Adipose tissue (tissue), 3 donors: ENCODE data around the gene KRTAP4-4. TPM values are rescaled to one million over a fixed set of nuclear protein-coding genes. Genes with fewer than 3 reads are reported as not detected.
"Not testable (repeated sequence)": the region's sequence is repeated elsewhere in the genome, so short reads cannot be mapped to it uniquely, and the experiment has no call there.

ENCODE experiments used
- H3K27ac ChIP-seq: one replicate; pipeline ENCODE4 v1.5.1; 2013; ENCODE audit warnings: low read depth, low read length
- WGBS, 3 donors: extraction: QIAGEN DNeasy Blood & Tissue Kit; methylation state at CpG; one replicate each; pipeline ENCODE4 v1.1.7; 2013; 5-methylcytosine and 5-hydroxymethylcytosine counted together
- polyA plus RNA-seq, 3 donors: library from polyadenylated mRNA; stranded (reverse); fragments of 200-250 nt; gene quantifications; one replicate each; pipeline ENCODE4 v1.2.3, GENCODE V29; 2013
- donor health status: healthy with polysubstance abuse.
- donor health status: Bipolar disorder and iron deficiency.
- donor health status: healthy.

The KRTAP4-4 gene
- polyA plus RNA-seq, 3 donors = not detected

GRCh38 chr17:41119696-41120690 lies 40.6 kb downstream of the KRTAP4-4 start:
- 41 to 54% (median 41%) methylated on average over 11 of the region's 11 CpGs for WGBS, 3 donors
- H3K27ac ChIP-seq = not testable (repeated sequence)

GRCh38 chr17:41118721-41119120 lies 41.8 kb downstream of the KRTAP4-4 start:
- no peak overlapping the region for H3K27ac ChIP-seq
- 84 to 91% (median 88%) methylated on average over 4 of the region's 4 CpGs for WGBS, 3 donors

- not testable (repeated sequence) for H3K27ac ChIP-seq
- 77 to 86% (median 79%) methylated on average over 9 to 10 of the region's 10 CpGs for WGBS, 3 donors
These were observed 42.6 kb downstream of the KRTAP4-4 start, which contains the start of gene KRTAP4-11 for GRCh38 chr17:41117846-41118386. Gene KRTAP4-11 (minus strand): TSS chr17:41118373. CDS start chr17:41118315, 58 bp downstream.

- 47 to 63% (median 56%) methylated on average over 5 of the region's 5 CpGs for WGBS, 3 donors
These were observed 44.3 kb downstream of the KRTAP4-4 start for GRCh38 chr17:41116297-41116696.

GRCh38 chr17:41111151-41111885 lies 49.2 kb downstream of the KRTAP4-4 start:
- 65 to 76% (median 72%) methylated on average over 2 of the region's 2 CpGs for WGBS, 3 donors
- no peak overlapping the region for H3K27ac ChIP-seq

More at GRCh38 chr17:41116297-41116696, 44.3 kb downstream of the KRTAP4-4 start:
- no peak overlapping the region for H3K27ac ChIP-seq

Other genes starting within 250 kb of the KRTAP4-4 start
- gene KRT23, start 223.1 kb downstream of the KRTAP4-4 start, polyA plus RNA-seq = 1 to 10 TPM in 1 of 3 donors, under 1 TPM in 2; 0.61 to 1.8 (median 0.89) TPM
- gene KRT39, start 193.8 kb downstream of the KRTAP4-4 start, polyA plus RNA-seq = under 1 TPM in 1 of 3 donors, not detected in 2; 0.06 TPM
- under 1 TPM in 1 of 3 donors, not detected in 2; 0.15 TPM for gene KRT40, start 176.4 kb downstream of the KRTAP4-4 start, polyA plus RNA-seq
- not detected for gene KRTAP3-3, start 166.6 kb downstream of the KRTAP4-4 start, polyA plus RNA-seq
- gene KRTAP3-2, start 160.8 kb downstream of the KRTAP4-4 start, polyA plus RNA-seq = not detected
- not detected for gene KRTAP3-1, start 151.6 kb downstream of the KRTAP4-4 start, polyA plus RNA-seq
- under 1 TPM in 1 of 3 donors, not detected in 2; 0.07 TPM for gene KRTAP1-5, start 133.5 kb downstream of the KRTAP4-4 start, polyA plus RNA-seq
- not detected for gene KRTAP1-4, start 130.6 kb downstream of the KRTAP4-4 start, polyA plus RNA-seq
- gene KRTAP1-3, start 125.9 kb downstream of the KRTAP4-4 start, polyA plus RNA-seq = not detected
- gene KRTAP1-1, start 119.3 kb downstream of the KRTAP4-4 start, polyA plus RNA-seq = not detected
- gene KRTAP2-1, start 113.4 kb downstream of the KRTAP4-4 start, polyA plus RNA-seq = not detected
- gene KRTAP2-2, start 105.5 kb downstream of the KRTAP4-4 start, polyA plus RNA-seq = not detected
- gene KRTAP2-3, start 100.6 kb downstream of the KRTAP4-4 start, polyA plus RNA-seq = not detected
- gene KRTAP2-4, start 94.9 kb downstream of the KRTAP4-4 start, polyA plus RNA-seq = not detected
- not detected for gene KRTAP4-7, start 76.6 kb downstream of the KRTAP4-4 start, polyA plus RNA-seq
- not detected for gene KRTAP4-8, start 62.6 kb downstream of the KRTAP4-4 start, polyA plus RNA-seq
- gene KRTAP4-16, start 58.5 kb downstream of the KRTAP4-4 start, polyA plus RNA-seq = not detected
- gene KRTAP4-9, start 55.4 kb downstream of the KRTAP4-4 start, polyA plus RNA-seq = not detected
- not detected for gene KRTAP4-11, start 42.4 kb downstream of the KRTAP4-4 start, polyA plus RNA-seq
- not detected for gene KRTAP4-12, start 36.6 kb downstream of the KRTAP4-4 start, polyA plus RNA-seq
- not detected for gene KRTAP4-6, start 20.2 kb downstream of the KRTAP4-4 start, polyA plus RNA-seq
- gene KRTAP4-5, start 10.9 kb downstream of the KRTAP4-4 start, polyA plus RNA-seq = not detected
- gene KRTAP4-3, start 7.5 kb upstream of the KRTAP4-4 start, polyA plus RNA-seq = not detected
- not detected for gene KRTAP4-2, start 17.5 kb upstream of the KRTAP4-4 start, polyA plus RNA-seq
- gene KRTAP4-1, start 24.2 kb upstream of the KRTAP4-4 start, polyA plus RNA-seq = not detected
- not detected for gene KRTAP9-1, start 29.1 kb upstream of the KRTAP4-4 start, polyA plus RNA-seq
- not detected for gene KRTAP9-2, start 65.9 kb upstream of the KRTAP4-4 start, polyA plus RNA-seq
- not detected for gene KRTAP9-3, start 71.7 kb upstream of the KRTAP4-4 start, polyA plus RNA-seq
- not detected for gene KRTAP9-8, start 77.3 kb upstream of the KRTAP4-4 start, polyA plus RNA-seq
- gene KRTAP9-4, start 88.9 kb upstream of the KRTAP4-4 start, polyA plus RNA-seq = not detected
- not detected for gene KRTAP9-9, start 94.6 kb upstream of the KRTAP4-4 start, polyA plus RNA-seq
- not detected for gene KRTAP9-6, start 104.6 kb upstream of the KRTAP4-4 start, polyA plus RNA-seq
- gene KRTAP9-7, start 115.0 kb upstream of the KRTAP4-4 start, polyA plus RNA-seq = not detected
- gene KRTAP29-1, start 142.1 kb upstream of the KRTAP4-4 start, polyA plus RNA-seq = not detected
- gene KRTAP16-1, start 148.6 kb upstream of the KRTAP4-4 start, polyA plus RNA-seq = not detected
- gene KRTAP17-1, start 155.0 kb upstream of the KRTAP4-4 start, polyA plus RNA-seq = not detected
- not detected for gene KRT33A, start 190.1 kb upstream of the KRTAP4-4 start, polyA plus RNA-seq
- gene KRT33B, start 209.1 kb upstream of the KRTAP4-4 start, polyA plus RNA-seq = not detected
- gene KRT34, start 221.6 kb upstream of the KRTAP4-4 start, polyA plus RNA-seq = under 1 TPM in 1 of 3 donors, not detected in 2; 0.07 TPM
- not detected for gene KRT31, start 236.9 kb upstream of the KRTAP4-4 start, polyA plus RNA-seq